ENCODE data around the gene TNFRSF19.

The TNFRSF19 gene

GRCh38 chr13:23644527-23645138 lies 74.4 kb downstream of the TNFRSF19 start:
- WGBS, 2 donors (ENCODE audit: extremely low coverage in 2 of 2, insufficient read length in 2 of 2, insufficient replicate concordance in 1 of 2) = no CpG with 5 or more reads among the region's 5 CpGs
- H2AFZ ChIP-seq (ENCODE audit: low read length) = no peak overlapping the region
- H2BK15ac ChIP-seq (ENCODE audit: low read length) = no peak overlapping the region
- no peak overlapping the region for H3K23ac ChIP-seq (ENCODE audit: low read depth, low read length, poor library complexity)
- no peak overlapping the region for H4K8ac ChIP-seq (ENCODE audit: low read depth, low read length)
- DNase-seq (ENCODE audit: low spot score) = no peak
- no peaks in the 10 kb centered on the region for H3K4me1 ChIP-seq (ENCODE audit: control insufficient read depth in 2 of 2, insufficient read depth in 1 of 2, low read depth in 1 of 2, low read length in 2 of 2)
- no peak overlapping the region for H3K4ac ChIP-seq (ENCODE audit: low read length)
- no peak overlapping the region for H3K4me3 ChIP-seq (ENCODE audit: low read length in 2 of 2)
- H2BK5ac ChIP-seq (ENCODE audit: low read length) = no peak overlapping the region
- no peak overlapping the region for H3K4me2 ChIP-seq (ENCODE audit: insufficient read depth, low read length, poor library complexity, severe bottlenecking)
- H3K18ac ChIP-seq (ENCODE audit: low read length) = no peak overlapping the region
- H3K27ac ChIP-seq (replicated peaks; ENCODE audit: low read length) = no peak overlapping the region
- H3K36me3 ChIP-seq (replicated peaks in 1 of 2; ENCODE audit: control insufficient read depth in 2 of 2, insufficient read depth in 2 of 2, low read length in 2 of 2) = no peaks in the 10 kb centered on the region
- no peaks in the 10 kb centered on the region for H3K79me1 ChIP-seq (ENCODE audit: low read depth, low read length)
- no peak overlapping the region for H3K14ac ChIP-seq (ENCODE audit: low read length)
- no peak overlapping the region for H2BK12ac ChIP-seq (ENCODE audit: low read length)
- no peak overlapping the region for H4K91ac ChIP-seq (ENCODE audit: low read depth, low read length, poor library complexity)
- no peak overlapping the region for H2AK5ac ChIP-seq (ENCODE audit: low read depth, low read length)
- H2BK120ac ChIP-seq (ENCODE audit: low read depth, low read length) = no peak overlapping the region
- no peaks in the 10 kb centered on the region for H3K27me3 ChIP-seq (ENCODE audit: control insufficient read depth in 3 of 3, insufficient read depth in 3 of 3, low read depth in 1 of 3, low read length in 3 of 3)
- no peaks in the 10 kb centered on the region for H3K9me3 ChIP-seq (replicated peaks in 1 of 2; ENCODE audit: control insufficient read depth in 2 of 2, insufficient read depth in 1 of 2, low read depth in 1 of 2, low read length in 2 of 2)
- H3K9ac ChIP-seq (ENCODE audit: low read depth, low read length, poor library complexity) = no peak overlapping the region

DNA sequence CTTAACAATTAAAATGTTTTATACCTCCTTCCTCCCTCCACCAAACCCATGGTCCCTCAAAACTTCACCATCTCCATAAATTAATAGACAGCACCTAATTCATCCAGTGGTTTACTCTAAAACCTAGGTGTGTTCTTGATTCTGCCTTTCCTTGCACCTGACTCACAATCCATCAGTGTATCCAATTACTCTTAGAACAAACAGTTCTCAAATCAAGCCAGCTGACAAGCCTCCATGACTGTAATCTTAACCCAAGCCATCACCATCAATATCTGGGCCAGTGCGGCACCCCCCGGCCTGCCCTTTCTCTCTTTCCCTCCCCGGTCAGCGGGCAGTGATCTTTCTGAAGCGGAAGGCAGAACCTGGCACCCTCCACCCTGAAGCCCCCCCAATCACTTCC lies 75.6 kb downstream of the TNFRSF19 start:
- H4K8ac ChIP-seq (ENCODE audit: low read depth, low read length) = no peak overlapping the region
- H4K91ac ChIP-seq (ENCODE audit: low read depth, low read length, poor library complexity) = no peak overlapping the region
- no peak overlapping the region for H3K4me2 ChIP-seq (ENCODE audit: insufficient read depth, low read length, poor library complexity, severe bottlenecking)
- H2BK15ac ChIP-seq (ENCODE audit: low read length) = no peak overlapping the region
- no peak overlapping the region for H2BK5ac ChIP-seq (ENCODE audit: low read length)
- H3K36me3 ChIP-seq (replicated peaks in 1 of 2; ENCODE audit: control insufficient read depth in 2 of 2, insufficient read depth in 2 of 2, low read length in 2 of 2) = no peaks in the 10 kb centered on the region
- no peak overlapping the region for H2AFZ ChIP-seq (ENCODE audit: low read length)
- no peak overlapping the region for H3K14ac ChIP-seq (ENCODE audit: low read length)
- no peaks in the 10 kb centered on the region for H3K9me3 ChIP-seq (replicated peaks in 1 of 2; ENCODE audit: control insufficient read depth in 2 of 2, insufficient read depth in 1 of 2, low read depth in 1 of 2, low read length in 2 of 2)
- H3K23ac ChIP-seq (ENCODE audit: low read depth, low read length, poor library complexity) = no peak overlapping the region
- no peak overlapping the region for H3K9ac ChIP-seq (ENCODE audit: low read depth, low read length, poor library complexity)
- no peak for DNase-seq (ENCODE audit: low spot score)
- H3K4ac ChIP-seq (ENCODE audit: low read length) = no peak overlapping the region
- H3K27me3 ChIP-seq (ENCODE audit: control insufficient read depth in 3 of 3, insufficient read depth in 3 of 3, low read depth in 1 of 3, low read length in 3 of 3) = no peaks in the 10 kb centered on the region
- no peaks in the 10 kb centered on the region for H3K79me1 ChIP-seq (ENCODE audit: low read depth, low read length)
- no peak overlapping the region for H2BK12ac ChIP-seq (ENCODE audit: low read length)
- no peak overlapping the region for H3K4me3 ChIP-seq (ENCODE audit: low read length in 2 of 2)
- H3K27ac ChIP-seq (replicated peaks; ENCODE audit: low read length) = no peak overlapping the region
- no peak overlapping the region for H2BK120ac ChIP-seq (ENCODE audit: low read depth, low read length)
- no CpG with 5 or more reads among the region's 5 CpGs for WGBS, 2 donors (ENCODE audit: extremely low coverage in 2 of 2, insufficient read length in 2 of 2, insufficient replicate concordance in 1 of 2)
- H3K4me1 ChIP-seq (ENCODE audit: control insufficient read depth in 2 of 2, insufficient read depth in 1 of 2, low read depth in 1 of 2, low read length in 2 of 2) = no peaks in the 10 kb centered on the region
- H2AK5ac ChIP-seq (ENCODE audit: low read depth, low read length) = no peak overlapping the region
- H3K18ac ChIP-seq (ENCODE audit: low read length) = no peak overlapping the region

DNA sequence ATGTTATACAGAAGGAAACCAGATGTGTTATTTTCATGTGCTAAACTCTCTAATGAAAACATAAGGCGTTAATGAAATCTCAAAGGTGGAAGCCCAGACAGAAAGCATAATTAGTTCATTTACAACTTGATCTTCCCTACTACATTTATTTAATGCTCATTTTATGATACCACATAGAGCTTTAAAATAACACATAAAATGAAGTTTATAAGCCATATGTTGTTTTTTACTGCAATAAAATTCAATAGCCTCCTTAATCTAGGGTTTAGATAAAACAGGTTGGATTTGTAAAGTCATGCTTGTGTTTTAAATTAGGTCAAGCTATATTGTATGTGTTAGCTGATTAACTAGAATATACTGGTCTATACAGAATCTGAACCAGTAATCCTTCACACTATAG lies 81.2 kb downstream of the TNFRSF19 start:
- Histone ChIP-seq H3K14ac (ENCODE audit: low read length) (no peak overlapping the region), H3K27ac (replicated peaks; ENCODE audit: low read length) (no peak overlapping the region), H3K9ac (ENCODE audit: low read depth, low read length, poor library complexity) (no peak overlapping the region), H3K4me2 (ENCODE audit: insufficient read depth, low read length, poor library complexity, severe bottlenecking) (no peak overlapping the region), H3K18ac (ENCODE audit: low read length) (no peak overlapping the region), H4K8ac (ENCODE audit: low read depth, low read length) (no peak overlapping the region), H2AK5ac (ENCODE audit: low read depth, low read length) (no peak overlapping the region), H2BK15ac (ENCODE audit: low read length) (no peak overlapping the region), H3K23ac (ENCODE audit: low read depth, low read length, poor library complexity) (no peak overlapping the region), H3K9me3 (replicated peaks in 1 of 2; ENCODE audit: control insufficient read depth in 2 of 2, insufficient read depth in 1 of 2, low read depth in 1 of 2, low read length in 2 of 2) (no peaks in the 10 kb centered on the region), H2AFZ (ENCODE audit: low read length) (no peak overlapping the region), H3K79me1 (ENCODE audit: low read depth, low read length) (no peaks in the 10 kb centered on the region), H3K36me3 (replicated peaks in 1 of 2; ENCODE audit: control insufficient read depth in 2 of 2, insufficient read depth in 2 of 2, low read length in 2 of 2) (no peaks in the 10 kb centered on the region), H2BK5ac (ENCODE audit: low read length) (no peak overlapping the region), H2BK12ac (ENCODE audit: low read length) (no peak overlapping the region), H4K91ac (ENCODE audit: low read depth, low read length, poor library complexity) (no peak overlapping the region), H3K4ac (ENCODE audit: low read length) (no peak overlapping the region), H2BK120ac (ENCODE audit: low read depth, low read length) (no peak overlapping the region), H3K4me1 (ENCODE audit: control insufficient read depth in 2 of 2, insufficient read depth in 1 of 2, low read depth in 1 of 2, low read length in 2 of 2) (peaks cover under 1 to 2% of the 10 kb centered on the region in 2 donors), H3K27me3 (ENCODE audit: control insufficient read depth in 3 of 3, insufficient read depth in 3 of 3, low read depth in 1 of 3, low read length in 3 of 3) (no peaks in the 10 kb centered on the region), H3K4me3 (ENCODE audit: low read length in 2 of 2) (no peak overlapping the region)
- DNase-seq (ENCODE audit: low spot score) = no peak
- WGBS, 2 donors (ENCODE audit: extremely low coverage in 2 of 2, insufficient read length in 2 of 2, insufficient replicate concordance in 1 of 2) = no CpG with 5 or more reads among the region's 1 CpG

- WGBS, 2 donors (ENCODE audit: extremely low coverage in 2 of 2, insufficient read length in 2 of 2, insufficient replicate concordance in 1 of 2) = no CpG with 5 or more reads among the region's 2 CpGs
- H3K14ac ChIP-seq (ENCODE audit: low read length) = no peak overlapping the region
- no peak overlapping the region for H2AK5ac ChIP-seq (ENCODE audit: low read depth, low read length)
- H2AFZ ChIP-seq (ENCODE audit: low read length) = no peak overlapping the region
- H3K4ac ChIP-seq (ENCODE audit: low read length) = no peak overlapping the region
- no peaks in the 10 kb centered on the region for H3K9me3 ChIP-seq (replicated peaks in 1 of 2; ENCODE audit: control insufficient read depth in 2 of 2, insufficient read depth in 1 of 2, low read depth in 1 of 2, low read length in 2 of 2)
- H4K8ac ChIP-seq (ENCODE audit: low read depth, low read length) = no peak overlapping the region
- no peak for DNase-seq (ENCODE audit: low spot score)
- H4K91ac ChIP-seq (ENCODE audit: low read depth, low read length, poor library complexity) = no peak overlapping the region
- no peak overlapping the region for H3K18ac ChIP-seq (ENCODE audit: low read length)
- no peak overlapping the region for H3K4me2 ChIP-seq (ENCODE audit: insufficient read depth, low read length, poor library complexity, severe bottlenecking)
- H3K23ac ChIP-seq (ENCODE audit: low read depth, low read length, poor library complexity) = no peak overlapping the region
- H3K79me1 ChIP-seq (ENCODE audit: low read depth, low read length) = no peaks in the 10 kb centered on the region
- H3K36me3 ChIP-seq (replicated peaks in 1 of 2; ENCODE audit: control insufficient read depth in 2 of 2, insufficient read depth in 2 of 2, low read length in 2 of 2) = no peaks in the 10 kb centered on the region
- no peaks in the 10 kb centered on the region for H3K27me3 ChIP-seq (ENCODE audit: control insufficient read depth in 3 of 3, insufficient read depth in 3 of 3, low read depth in 1 of 3, low read length in 3 of 3)
- H3K27ac ChIP-seq (replicated peaks; ENCODE audit: low read length) = no peak overlapping the region
- no peak overlapping the region for H2BK120ac ChIP-seq (ENCODE audit: low read depth, low read length)
- H2BK5ac ChIP-seq (ENCODE audit: low read length) = no peak overlapping the region
- H2BK12ac ChIP-seq (ENCODE audit: low read length) = no peak overlapping the region
- no peak overlapping the region for H3K4me3 ChIP-seq (ENCODE audit: low read length in 2 of 2)
- H2BK15ac ChIP-seq (ENCODE audit: low read length) = no peak overlapping the region
- peaks cover 2 to 4% of the 10 kb centered on the region in 2 donors for H3K4me1 ChIP-seq (ENCODE audit: control insufficient read depth in 2 of 2, insufficient read depth in 1 of 2, low read depth in 1 of 2, low read length in 2 of 2)
- no peak overlapping the region for H3K9ac ChIP-seq (ENCODE audit: low read depth, low read length, poor library complexity)
Observed at GRCh38 chr13:23651887-23652286, 81.7 kb downstream of the TNFRSF19 start.

Data from neuronal stem cell (in vitro differentiated cells).